HK-2 (cell line): Measurements from ENCODE around the gene FLAD1.
A peak's percentile ranks its signal among the peaks of the same experiment; 100 is the strongest.
"Not testable (repeated sequence)": the region's sequence is repeated elsewhere in the genome, so short reads cannot be mapped to it uniquely, and the experiment has no call there.

ENCODE experiments used
- DNase-seq: peaks from one replicate; pipeline ENCODE4 v3.0.0-alpha.2; 2018; ENCODE audit not compliant: unreplicated experiment

FLAD1 gene

GRCh38 chr1:154969246-154969645 lies 13.9 kb upstream of the FLAD1 start:
- no peak for DNase-seq

- DNase-seq, result no peak
Observed at GRCh38 chr1:154969860-154970452, 13.2 kb upstream of the FLAD1 start.

- peak; percentile 92 for DNase-seq
Observed at GRCh38 chr1:154970631-154971340, 12.4 kb upstream of the FLAD1 start, which contains the start of gene SHC1. SHC1 (minus strand) TSS chr1:154970747; CDS start chr1:154970526, 221 bp downstream.

GRCh38 chr1:154971341-154971998 lies 11.7 kb upstream of the FLAD1 start:
- no peak for DNase-seq

GRCh38 chr1:154972213-154972516 lies 11.0 kb upstream of the FLAD1 start:
- DNase-seq, result no peak

GRCh38 chr1:154972517-154973343 lies 10.4 kb upstream of the FLAD1 start:
- peak; percentile 94 for DNase-seq

GRCh38 chr1:154973344-154974101 lies 9.6 kb upstream of the FLAD1 start:
- peak; percentile 97 for DNase-seq

GRCh38 chr1:154974102-154974807 lies 8.9 kb upstream of the FLAD1 start, which contains the start of gene CKS1B:
CKS1B (plus strand) TSS chr1:154974681; CDS start chr1:154974746, 65 bp downstream.
- peak; percentile 96 for DNase-seq

GRCh38 chr1:154974808-154975408 lies 8.2 kb upstream of the FLAD1 start:
- peak; percentile 97 for DNase-seq

GRCh38 chr1:154975409-154976059 lies 7.6 kb upstream of the FLAD1 start:
- peak; percentile 54 for DNase-seq

- DNase-seq, result not testable (repeated sequence)
Observed at GRCh38 chr1:154977762-154978161, 5.4 kb upstream of the FLAD1 start.

GRCh38 chr1:154978360-154978759 lies 4.8 kb upstream of the FLAD1 start:
- DNase-seq, result no peak

GRCh38 chr1:154982341-154982740 lies 803 bp upstream of the FLAD1 start:
- no peak for DNase-seq

GRCh38 chr1:154983776-154984466 lies 777 bp downstream of the FLAD1 start:
- no peak for DNase-seq

- not testable (repeated sequence) for DNase-seq
Observed at GRCh38 chr1:154986736-154987135, 3.6 kb downstream of the FLAD1 start.

- no peak for DNase-seq
Observed at GRCh38 chr1:154987326-154987725, 4.2 kb downstream of the FLAD1 start.

GRCh38 chr1:154988058-154988954 lies 5.2 kb downstream of the FLAD1 start:
- DNase-seq, result no peak
